ENCODE results near the gene MARK4. TPM values are rescaled to one million over a fixed set of nuclear protein-coding genes. Genes with fewer than 3 reads are reported as not detected.
"Not testable (repeated sequence)": the region's sequence is repeated elsewhere in the genome, so short reads cannot be mapped to it uniquely, and the experiment has no call there.

MARK4 gene
- total RNA-seq, 2 donors from 2014 or later = 18.2 to 24.1 TPM

DNA sequence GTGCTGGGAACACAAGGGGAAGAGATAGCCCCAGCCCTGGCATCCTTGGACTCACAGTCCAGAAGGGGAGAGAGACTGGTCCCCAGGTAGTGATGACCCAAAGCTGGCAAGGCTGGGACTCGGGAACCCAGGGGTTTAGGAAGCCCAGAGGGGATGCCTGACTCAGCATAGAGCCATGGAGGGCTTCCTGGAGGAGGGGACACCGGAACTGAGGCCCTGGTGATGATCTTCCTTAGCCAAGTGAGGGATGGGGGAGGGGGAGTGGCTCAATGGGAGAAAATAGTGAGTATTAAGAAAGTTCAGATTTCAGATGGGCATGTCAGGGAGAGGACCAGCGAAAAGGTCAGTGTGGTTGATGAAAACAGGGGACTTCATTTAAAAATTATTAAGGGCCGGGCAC, 32.6 kb upstream of the MARK4 start:
- DNase-seq (ENCODE audit: low spot score) = no peak
- Histone ChIP-seq H3K4me3 (no peak overlapping the region), H3K36me3 (no peaks in the 10 kb centered on the region), H3K4me1 (peaks cover 0 to 21% of the 10 kb centered on the region in 2 donors), H3K9me3 (no peaks in the 10 kb centered on the region), H3K27ac (no peak overlapping the region), H3K27me3 (peaks cover 4 to 7% of the 10 kb centered on the region in 2 donors)
- no peak for TF ChIP-seq CTCF (IDR thresholded peaks at IDR 0.05)

DNA sequence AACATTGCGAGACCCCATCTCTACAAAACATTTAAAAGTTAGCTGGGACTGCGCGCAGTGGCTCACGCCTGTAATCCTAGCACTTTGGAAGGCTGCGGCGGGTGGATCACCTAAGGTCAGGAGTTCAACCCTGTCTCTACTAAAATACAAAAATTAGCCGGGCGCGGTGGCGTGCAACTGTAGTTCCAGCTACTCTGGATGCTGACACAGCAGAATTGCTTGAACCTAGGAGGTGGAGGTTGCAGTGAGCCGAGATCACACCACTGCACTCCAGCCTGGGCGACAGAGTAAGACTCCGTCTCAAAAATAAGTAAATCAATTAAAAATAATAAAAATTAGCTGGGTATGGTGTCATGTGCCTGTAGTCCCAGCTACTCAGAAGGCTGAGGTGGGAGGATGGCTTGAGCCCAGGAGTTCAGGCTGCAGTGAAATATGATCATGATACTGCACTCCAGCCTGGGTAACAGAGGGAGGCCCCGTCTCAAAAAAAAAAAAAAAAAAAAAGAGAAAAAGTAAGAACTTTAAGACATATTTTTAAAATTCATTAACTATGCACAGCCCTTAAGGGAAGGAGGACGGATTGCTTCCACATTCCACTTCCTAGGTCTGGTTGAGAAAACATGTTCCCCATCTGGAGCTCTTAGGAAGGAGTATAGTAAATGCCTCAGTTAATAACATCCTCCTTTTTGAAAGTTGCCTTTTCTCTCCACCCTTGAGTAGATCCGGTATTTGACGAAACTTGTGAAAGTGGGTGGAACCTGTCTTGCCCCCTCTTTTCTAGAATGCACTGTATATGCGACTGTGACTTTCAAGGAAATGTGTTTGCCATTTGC, 31.9 kb upstream of the MARK4 start:
- Histone ChIP-seq H3K27ac (no peak overlapping the region), H3K4me3 (no peak overlapping the region), H3K36me3 (no peaks in the 10 kb centered on the region), H3K9me3 (no peaks in the 10 kb centered on the region), H3K4me1 (peaks cover 0 to 21% of the 10 kb centered on the region in 2 donors), H3K27me3 (peaks cover 4 to 7% of the 10 kb centered on the region in 2 donors)
- TF ChIP-seq CTCF (IDR thresholded peaks at IDR 0.05) = no peak
- DNase-seq (ENCODE audit: low spot score) = no peak

DNA sequence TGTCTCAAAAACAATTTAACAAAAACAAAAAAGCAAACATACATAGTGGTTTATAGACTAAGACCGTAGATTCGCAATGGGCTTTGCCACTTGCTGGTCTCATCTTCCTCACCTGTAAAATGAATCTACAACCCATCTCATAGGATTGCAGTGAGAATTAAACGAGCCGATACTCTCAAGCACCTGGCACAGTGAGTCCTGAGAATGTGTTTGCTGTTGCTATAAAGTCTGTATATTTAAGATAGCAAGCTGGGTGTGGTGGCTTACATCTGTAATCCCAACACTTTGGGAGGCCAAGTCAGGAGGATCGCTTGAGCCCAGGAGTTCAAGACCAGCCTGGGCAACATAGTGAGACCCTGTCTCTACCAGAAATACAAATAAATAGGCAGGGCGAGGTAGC, 28.3 kb upstream of the MARK4 start:
- H3K9me3 ChIP-seq = no peaks in the 10 kb centered on the region
- H3K4me1 ChIP-seq = peaks cover 0 to 3% of the 10 kb centered on the region in 2 donors
- no peaks in the 10 kb centered on the region for H3K36me3 ChIP-seq
- no peak for DNase-seq (ENCODE audit: low spot score)
- no peak for TF ChIP-seq CTCF (IDR thresholded peaks at IDR 0.05)
- H3K27ac ChIP-seq = no peak overlapping the region
- H3K27me3 ChIP-seq = no peaks in the 10 kb centered on the region
- no peak overlapping the region for H3K4me3 ChIP-seq

DNA sequence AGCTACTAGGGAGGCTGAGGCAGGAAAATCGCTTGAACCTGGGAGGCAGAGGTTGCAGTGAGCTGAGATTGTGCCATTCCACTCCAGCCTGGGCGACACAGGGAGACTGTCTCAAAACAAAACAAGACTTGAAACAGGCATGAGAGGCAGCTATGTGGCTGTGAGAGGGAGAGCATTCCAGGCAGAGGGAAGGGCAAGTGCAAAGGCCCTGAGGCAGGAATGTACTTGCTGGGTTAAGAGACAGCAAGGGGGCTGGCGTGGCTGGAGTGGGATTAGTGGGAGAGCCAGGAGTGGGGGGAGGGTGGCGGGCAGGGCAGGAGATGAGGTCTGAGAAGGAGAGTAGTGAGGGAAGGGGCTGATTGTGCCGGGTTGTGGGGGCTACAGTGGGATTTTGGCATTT, 27.2 kb upstream of the MARK4 start:
- Histone ChIP-seq H3K27me3 (no peaks in the 10 kb centered on the region), H3K4me3 (no peak overlapping the region), H3K36me3 (no peaks in the 10 kb centered on the region), H3K27ac (no peak overlapping the region), H3K9me3 (no peaks in the 10 kb centered on the region), H3K4me1 (no peaks in the 10 kb centered on the region)
- DNase-seq (ENCODE audit: low spot score) = no peak
- TF ChIP-seq CTCF (IDR thresholded peaks at IDR 0.05) = no peak

- Histone ChIP-seq H3K9me3 (no peaks in the 10 kb centered on the region), H3K27ac (no peak overlapping the region), H3K4me1 (no peaks in the 10 kb centered on the region), H3K36me3 (no peaks in the 10 kb centered on the region), H3K4me3 (no peak overlapping the region), H3K27me3 (no peaks in the 10 kb centered on the region)
- DNase-seq (ENCODE audit: low spot score) = no peak
- TF ChIP-seq CTCF (IDR thresholded peaks at IDR 0.05) = no peak
Observed at GRCh38 chr19:45224645-45225044, 26.4 kb upstream of the MARK4 start.

- not testable (repeated sequence) for H3K9me3 ChIP-seq; H3K27ac ChIP-seq; H3K4me3 ChIP-seq; H3K36me3 ChIP-seq; H3K27me3 ChIP-seq; H3K4me1 ChIP-seq; DNase-seq (ENCODE audit: low spot score)
Observed at GRCh38 chr19:45229056-45229455, 22.0 kb upstream of the MARK4 start.

Measured in right atrium auricular region (tissue), 2 donors.